ENCODE measurements around the gene FOXA1. TPM values are rescaled to one million over a fixed set of nuclear protein-coding genes. Genes with fewer than 3 reads are reported as not detected.
"Not testable (repeated sequence)": the region's sequence is repeated elsewhere in the genome, so short reads cannot be mapped to it uniquely, and the experiment has no call there.

The FOXA1 gene
- total and polyA plus RNA-seq, 11 donors = not detected

DNA sequence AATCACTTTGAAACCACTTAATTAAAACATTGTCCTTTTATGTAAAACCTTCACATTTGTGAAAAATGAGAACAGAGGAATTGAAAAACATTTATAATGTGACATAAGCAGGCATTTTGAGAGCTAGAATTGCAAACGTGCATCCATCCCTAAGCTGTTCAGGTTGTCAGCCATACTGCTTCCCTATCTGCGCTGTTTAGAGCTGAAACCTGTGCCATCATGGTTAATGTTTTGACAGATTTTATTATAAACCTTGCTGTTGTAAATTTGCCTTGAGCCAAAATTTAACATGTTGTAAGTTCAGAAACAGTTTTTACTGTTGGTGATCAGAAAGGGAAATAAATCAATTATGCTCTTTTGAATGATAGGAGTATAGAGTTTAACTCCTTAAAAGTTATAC is 31.9 kb downstream of the FOXA1 start:
- Histone ChIP-seq H3K9me3 (no peaks in the 10 kb centered on the region), H3K27ac (no peak overlapping the region), H3K4me1 (no peaks in the 10 kb centered on the region), H3K4me3 (no peak overlapping the region), H3K36me3 (no peaks in the 10 kb centered on the region), H3K27me3 (no peaks in the 10 kb centered on the region)
- ATAC-seq (no peak), DNase-seq (no peak)
- TF ChIP-seq, protein P1, sequence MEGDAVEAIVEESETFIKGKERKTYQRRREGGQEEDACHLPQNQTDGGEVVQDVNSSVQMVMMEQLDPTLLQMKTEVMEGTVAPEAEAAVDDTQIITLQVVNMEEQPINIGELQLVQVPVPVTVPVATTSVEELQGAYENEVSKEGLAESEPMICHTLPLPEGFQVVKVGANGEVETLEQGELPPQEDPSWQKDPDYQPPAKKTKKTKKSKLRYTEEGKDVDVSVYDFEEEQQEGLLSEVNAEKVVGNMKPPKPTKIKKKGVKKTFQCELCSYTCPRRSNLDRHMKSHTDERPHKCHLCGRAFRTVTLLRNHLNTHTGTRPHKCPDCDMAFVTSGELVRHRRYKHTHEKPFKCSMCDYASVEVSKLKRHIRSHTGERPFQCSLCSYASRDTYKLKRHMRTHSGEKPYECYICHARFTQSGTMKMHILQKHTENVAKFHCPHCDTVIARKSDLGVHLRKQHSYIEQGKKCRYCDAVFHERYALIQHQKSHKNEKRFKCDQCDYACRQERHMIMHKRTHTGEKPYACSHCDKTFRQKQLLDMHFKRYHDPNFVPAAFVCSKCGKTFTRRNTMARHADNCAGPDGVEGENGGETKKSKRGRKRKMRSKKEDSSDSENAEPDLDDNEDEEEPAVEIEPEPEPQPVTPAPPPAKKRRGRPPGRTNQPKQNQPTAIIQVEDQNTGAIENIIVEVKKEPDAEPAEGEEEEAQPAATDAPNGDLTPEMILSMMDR (IDR thresholded peaks at IDR 0.05) = no peak
- TF ChIP-seq POLR2A (IDR thresholded peaks at IDR 0.05) = no peak
- intact Hi-C loops (cut with DNase I) = no loop called here
- 73 to 84% (median 75%) methylated on average over 2 of the region's 2 CpGs for WGBS, 4 donors

DNA sequence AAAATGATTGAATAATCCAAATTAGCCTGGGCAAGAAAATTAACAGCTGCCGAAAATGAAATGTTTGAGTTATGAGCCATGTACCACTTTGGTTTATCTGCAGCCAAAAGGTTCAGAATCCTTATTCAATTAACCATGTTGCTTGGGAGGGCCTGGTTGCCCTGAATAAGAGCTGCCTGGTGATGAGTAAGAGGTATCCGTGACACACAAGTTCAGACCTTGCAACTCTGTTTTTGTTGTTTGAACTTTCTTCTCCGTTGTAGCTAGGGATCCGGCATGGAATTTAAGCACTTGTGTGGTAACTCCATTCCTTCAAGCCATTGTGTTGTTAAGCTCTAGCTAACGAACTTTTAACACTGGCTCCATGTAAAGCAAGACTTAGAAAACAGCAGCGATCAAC is 35.7 kb downstream of the FOXA1 start:
- ATAC-seq (no peak), DNase-seq (no peak)
- Histone ChIP-seq H3K4me1 (no peaks in the 10 kb centered on the region), H3K9me3 (no peaks in the 10 kb centered on the region), H3K36me3 (no peaks in the 10 kb centered on the region), H3K27me3 (no peaks in the 10 kb centered on the region), H3K27ac (no peak overlapping the region), H3K4me3 (no peak overlapping the region)
- WGBS, 4 donors = 74 to 80% (median 77%) methylated on average over 6 of the region's 6 CpGs
- intact Hi-C loops (cut with DNase I) = no loop called here
- no peak for TF ChIP-seq POLR2A (IDR thresholded peaks at IDR 0.05)
- TF ChIP-seq, protein P1 (IDR thresholded peaks at IDR 0.05) = no peak

DNA sequence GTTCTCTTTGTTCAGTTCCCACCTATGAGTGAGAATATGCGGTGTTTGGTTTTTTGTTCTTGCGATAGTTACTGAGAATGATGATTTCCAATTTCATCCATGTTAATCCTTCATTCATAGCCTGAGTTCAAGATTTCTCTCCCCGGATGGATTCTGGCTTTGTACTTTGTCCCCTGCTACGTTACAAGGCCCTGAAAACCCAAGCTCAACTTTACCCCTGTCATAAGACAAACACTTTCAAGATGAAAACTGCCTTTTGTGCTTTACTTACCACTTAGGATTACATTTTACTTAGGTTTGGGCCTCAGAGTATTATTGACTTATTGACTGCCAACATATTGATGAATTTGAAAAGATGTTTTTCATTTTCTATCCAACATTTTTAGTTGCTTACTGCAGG is 36.3 kb downstream of the FOXA1 start:
- Histone ChIP-seq H3K4me3 (no peak overlapping the region), H3K27me3 (no peaks in the 10 kb centered on the region), H3K36me3 (no peaks in the 10 kb centered on the region), H3K27ac (no peak overlapping the region), H3K4me1 (no peaks in the 10 kb centered on the region), H3K9me3 (peaks cover 0 to 3% (median 0%) of the 10 kb centered on the region in 12 donors)
- WGBS, 4 donors = 82 to 88% (median 87%) methylated on average over 4 of the region's 4 CpGs
- ATAC-seq = no peak
- no peak for DNase-seq
- intact Hi-C loops (cut with DNase I) = no loop called here
- TF ChIP-seq, protein P1 (IDR thresholded peaks at IDR 0.05) = no peak
- no peak for TF ChIP-seq POLR2A (IDR thresholded peaks at IDR 0.05)

DNA sequence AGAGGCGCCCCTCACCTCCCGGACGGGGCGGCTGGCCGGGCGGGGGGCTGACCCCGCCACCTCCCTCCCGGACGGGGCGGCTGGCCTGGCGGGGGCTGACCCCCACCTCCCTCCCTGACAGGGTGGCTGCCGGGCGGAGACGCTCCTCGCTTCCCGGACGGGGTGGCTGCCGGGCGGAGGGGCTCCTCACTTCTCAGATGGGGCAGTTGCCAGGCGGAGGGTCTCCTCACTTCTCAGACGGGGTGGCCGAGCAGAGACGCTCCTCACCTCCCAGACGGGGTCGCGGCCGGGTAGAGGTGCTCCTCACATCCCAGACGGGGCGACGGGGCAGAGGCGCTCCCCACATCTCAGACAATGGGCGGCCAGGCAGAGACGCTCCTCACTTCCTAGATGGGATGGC is 39.5 kb downstream of the FOXA1 start:
- H3K27me3 ChIP-seq; H3K36me3 ChIP-seq; DNase-seq; H3K27ac ChIP-seq; intact Hi-C loops (cut with DNase I); H3K4me3 ChIP-seq; ATAC-seq; H3K4me1 ChIP-seq: not testable (repeated sequence)
- WGBS, 4 donors = 89 to 94% (median 94%) methylated on average over 7 to 33 of the region's 33 CpGs; no CpG with 5 or more reads in 1 of the 4 donors
- H3K9me3 ChIP-seq = peaks cover 0 to 22% (median 1%) of the 10 kb centered on the region in 12 donors

DNA sequence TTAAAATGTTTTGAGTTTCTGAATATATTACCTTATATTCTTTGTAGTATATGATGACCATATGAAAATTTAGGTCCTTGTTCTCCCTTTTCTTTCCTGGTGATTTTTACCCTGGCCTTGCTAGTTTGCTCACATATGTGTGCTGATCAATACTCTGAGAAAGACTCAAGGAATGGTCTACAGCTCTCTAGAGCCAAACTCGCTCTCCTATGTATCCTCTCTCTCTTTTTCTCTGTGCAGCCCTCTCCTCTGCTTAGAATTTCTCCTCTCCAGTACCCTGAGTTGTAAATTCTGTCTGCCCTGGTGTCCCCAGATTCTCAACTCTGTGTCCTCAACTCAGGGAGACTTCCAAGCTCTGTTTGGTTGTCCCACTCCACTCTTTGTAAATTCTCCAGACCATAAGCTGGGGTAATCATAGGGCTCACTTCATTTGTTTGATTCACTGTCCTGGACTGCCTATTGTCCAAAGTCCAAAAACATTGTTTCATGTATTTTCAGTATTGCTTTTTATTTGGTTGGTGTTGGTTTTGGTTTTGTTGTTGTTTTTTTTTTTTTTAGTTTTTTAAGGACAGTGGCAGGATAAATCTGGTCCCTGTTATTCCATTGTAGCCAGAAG is 41.0 kb downstream of the FOXA1 start:
- no peak overlapping the region for H3K4me3 ChIP-seq
- WGBS, 4 donors = 78 to 97% (median 90%) methylated on average over 1 of the region's 1 CpG
- no peaks in the 10 kb centered on the region for H3K27me3 ChIP-seq
- no peak for ATAC-seq
- H3K27ac ChIP-seq = no peak overlapping the region
- no peaks in the 10 kb centered on the region for H3K4me1 ChIP-seq
- peaks cover 0 to 22% (median 1%) of the 10 kb centered on the region in 12 donors for H3K9me3 ChIP-seq
- intact Hi-C loops (cut with DNase I) = no loop called here
- TF ChIP-seq POLR2A (IDR thresholded peaks at IDR 0.05) = no peak
- TF ChIP-seq, protein P1 (IDR thresholded peaks at IDR 0.05) = no peak
- no peaks in the 10 kb centered on the region for H3K36me3 ChIP-seq
- DNase-seq = no peak

Measured in heart left ventricle (tissue), 16 donors.